ENCODE data around the gene ZMYND10. TPM values are rescaled to one million over a fixed set of nuclear protein-coding genes. Genes with fewer than 3 reads are reported as not detected.

Gene ZMYND10
- polyA plus RNA-seq, 1 donor (not counting 4 experiments of a cell fraction or from before 2014, with no cell fraction given), result 0.21 TPM

DNA sequence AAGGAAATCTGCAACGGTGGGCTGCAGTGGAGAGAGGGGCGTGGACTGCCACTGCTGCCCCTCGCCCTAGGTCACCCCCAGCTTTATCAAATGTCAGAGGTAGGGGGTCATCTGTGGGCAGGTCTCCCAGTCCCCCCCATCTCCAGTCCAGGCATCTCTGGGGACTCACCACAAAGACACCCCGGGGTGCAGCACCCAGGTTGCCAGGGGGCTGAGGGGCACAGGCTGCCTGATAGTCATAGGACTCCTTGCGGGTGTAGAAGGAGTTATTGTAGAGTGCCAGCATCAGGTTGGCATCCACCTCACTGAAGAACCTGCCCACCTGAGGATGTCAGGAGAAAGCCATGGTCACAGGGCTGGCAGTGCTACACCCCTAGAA is 20.3 kb upstream of the ZMYND10 start:
- Histone ChIP-seq H3K9me1 (ENCODE audit: control insufficient read depth, extremely low read depth, insufficient read depth, low read length) (no peaks in the 10 kb centered on the region), H3K36me3 (ENCODE audit: control insufficient read depth in 2 of 2, extremely low read depth in 1 of 2, insufficient read depth in 2 of 2, low read length in 2 of 2) (no peaks in the 10 kb centered on the region), H2AFZ (ENCODE audit: control insufficient read depth, low read length) (no peak overlapping the region), H3K9ac (ENCODE audit: control insufficient read depth, extremely low read depth, insufficient read depth, low read length) (peak overlapping the region; percentile 69), H3K27me3 (ENCODE audit: control insufficient read depth, extremely low read depth, insufficient read depth, low read length) (peaks cover 4% of the 10 kb centered on the region), H3K4me1 (ENCODE audit: control insufficient read depth, extremely low read depth, insufficient read depth, low read length) (peaks cover 12% of the 10 kb centered on the region), H3K4me2 (ENCODE audit: control insufficient read depth, extremely low read depth, insufficient read depth, low read depth, low read length) (peak overlapping the region; percentile 95), H3K79me2 (ENCODE audit: control insufficient read depth, insufficient read depth, low read length) (no peaks in the 10 kb centered on the region), H3K9me3 (ENCODE audit: control insufficient read depth, low read depth, low read length) (no peaks in the 10 kb centered on the region), H4K20me1 (ENCODE audit: control insufficient read depth, extremely low read depth, insufficient read depth, low read length) (no peaks in the 10 kb centered on the region), H3K27ac (ENCODE audit: control insufficient read depth, insufficient read depth, low read length) (no peak overlapping the region), H3K4me3 (ENCODE audit: control insufficient read depth in 2 of 3, extremely low read depth in 1 of 3, insufficient read depth in 2 of 3, low read depth in 1 of 3, low read length in 3 of 3) (peak overlapping the region; percentile 49 to 80 (median 80))
- TF ChIP-seq EZH2 (IDR thresholded peaks at IDR 0.05; ENCODE audit: low read length), result no peak
- TF ChIP-seq, protein P1, sequence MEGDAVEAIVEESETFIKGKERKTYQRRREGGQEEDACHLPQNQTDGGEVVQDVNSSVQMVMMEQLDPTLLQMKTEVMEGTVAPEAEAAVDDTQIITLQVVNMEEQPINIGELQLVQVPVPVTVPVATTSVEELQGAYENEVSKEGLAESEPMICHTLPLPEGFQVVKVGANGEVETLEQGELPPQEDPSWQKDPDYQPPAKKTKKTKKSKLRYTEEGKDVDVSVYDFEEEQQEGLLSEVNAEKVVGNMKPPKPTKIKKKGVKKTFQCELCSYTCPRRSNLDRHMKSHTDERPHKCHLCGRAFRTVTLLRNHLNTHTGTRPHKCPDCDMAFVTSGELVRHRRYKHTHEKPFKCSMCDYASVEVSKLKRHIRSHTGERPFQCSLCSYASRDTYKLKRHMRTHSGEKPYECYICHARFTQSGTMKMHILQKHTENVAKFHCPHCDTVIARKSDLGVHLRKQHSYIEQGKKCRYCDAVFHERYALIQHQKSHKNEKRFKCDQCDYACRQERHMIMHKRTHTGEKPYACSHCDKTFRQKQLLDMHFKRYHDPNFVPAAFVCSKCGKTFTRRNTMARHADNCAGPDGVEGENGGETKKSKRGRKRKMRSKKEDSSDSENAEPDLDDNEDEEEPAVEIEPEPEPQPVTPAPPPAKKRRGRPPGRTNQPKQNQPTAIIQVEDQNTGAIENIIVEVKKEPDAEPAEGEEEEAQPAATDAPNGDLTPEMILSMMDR (optimal IDR thresholded peaks at IDR 0.05 in 1 of 3, IDR thresholded peaks at IDR 0.05 in 1 of 3, conservative IDR thresholded peaks at IDR 0.05 in 1 of 3; ENCODE audit: extremely low read depth in 1 of 3, insufficient read depth in 2 of 3, low read length in 3 of 3), result no peak
- DNase-seq (ENCODE audit: low read depth, low spot score), result no peak
- FAIRE-seq, result no peak
- dilution Hi-C loops (cut with MboI; ENCODE audit: extremely low pct_ligation_motif_present, low sequenced_read_pairs), result no loop called here

DNA sequence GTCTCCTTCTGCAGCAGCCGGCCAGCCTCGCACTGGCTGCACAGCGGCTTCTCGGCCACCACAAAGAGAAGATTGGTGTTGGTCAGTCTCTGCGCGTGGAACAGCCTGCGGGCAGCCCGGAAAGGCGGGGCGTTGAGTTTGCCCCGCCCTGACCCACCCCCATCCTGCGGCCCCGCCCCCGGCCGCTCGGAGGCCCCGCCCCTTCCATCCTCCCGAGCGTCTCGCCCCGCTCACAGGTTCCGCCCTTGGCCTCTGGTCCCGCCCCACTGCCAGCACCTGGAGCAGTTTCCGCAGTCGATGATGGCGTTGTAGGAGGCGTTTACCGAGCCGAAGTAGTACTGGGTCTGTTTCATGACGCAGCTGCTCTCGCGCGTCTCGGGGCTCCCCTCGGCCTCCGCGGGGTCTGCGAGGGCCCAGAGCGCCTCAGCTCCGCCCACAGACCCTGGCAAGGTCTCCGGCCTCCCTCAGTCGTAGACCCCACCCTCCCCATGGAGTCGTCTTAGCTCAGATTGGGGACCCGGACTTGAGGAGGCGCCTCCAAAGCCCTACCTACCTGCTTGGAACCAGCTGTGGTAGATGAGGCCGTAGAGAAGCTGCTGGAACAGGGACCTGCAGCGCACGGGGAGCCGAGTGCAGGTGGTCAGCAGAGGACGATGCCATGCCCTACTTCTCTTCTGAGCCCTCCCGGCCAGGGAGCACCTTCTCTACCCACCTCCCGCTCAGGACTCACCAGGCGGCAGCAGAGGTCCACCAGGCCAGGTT is 19.7 kb upstream of the ZMYND10 start:
- H2AFZ ChIP-seq (ENCODE audit: control insufficient read depth, low read length), result peak overlapping the region; percentile 97
- no peaks in the 10 kb centered on the region for H3K79me2 ChIP-seq (ENCODE audit: control insufficient read depth, insufficient read depth, low read length)
- FAIRE-seq, result peak; percentile 87

More for the DNA sequence above, 19.7 kb upstream of the ZMYND10 start:
- Histone ChIP-seq H4K20me1 (ENCODE audit: control insufficient read depth, extremely low read depth, insufficient read depth, low read length) (no peaks in the 10 kb centered on the region), H3K4me1 (ENCODE audit: control insufficient read depth, extremely low read depth, insufficient read depth, low read length) (peaks cover 12% of the 10 kb centered on the region), H3K4me3 (ENCODE audit: control insufficient read depth in 2 of 3, extremely low read depth in 1 of 3, insufficient read depth in 2 of 3, low read depth in 1 of 3, low read length in 3 of 3) (peak overlapping the region; percentile 49 to 80 (median 80)), H3K9me1 (ENCODE audit: control insufficient read depth, extremely low read depth, insufficient read depth, low read length) (no peaks in the 10 kb centered on the region), H3K9ac (ENCODE audit: control insufficient read depth, extremely low read depth, insufficient read depth, low read length) (peak overlapping the region; percentile 69), H3K9me3 (ENCODE audit: control insufficient read depth, low read depth, low read length) (no peaks in the 10 kb centered on the region), H3K27me3 (ENCODE audit: control insufficient read depth, extremely low read depth, insufficient read depth, low read length) (peaks cover 4% of the 10 kb centered on the region), H3K36me3 (ENCODE audit: control insufficient read depth in 2 of 2, extremely low read depth in 1 of 2, insufficient read depth in 2 of 2, low read length in 2 of 2) (no peaks in the 10 kb centered on the region), H3K27ac (ENCODE audit: control insufficient read depth, insufficient read depth, low read length) (no peak overlapping the region), H3K4me2 (ENCODE audit: control insufficient read depth, extremely low read depth, insufficient read depth, low read depth, low read length) (peak overlapping the region; percentile 95)
- dilution Hi-C loops (cut with MboI; ENCODE audit: extremely low pct_ligation_motif_present, low sequenced_read_pairs), result no loop called here
- no peak for TF ChIP-seq EZH2 (IDR thresholded peaks at IDR 0.05; ENCODE audit: low read length)
- TF ChIP-seq, protein P1 (optimal IDR thresholded peaks at IDR 0.05 in 1 of 3, IDR thresholded peaks at IDR 0.05 in 1 of 3, conservative IDR thresholded peaks at IDR 0.05 in 1 of 3; ENCODE audit: extremely low read depth in 1 of 3, insufficient read depth in 2 of 3, low read length in 3 of 3), result peak in 1 of 3 experiments; percentile 28
- peak; percentile 81 for DNase-seq (ENCODE audit: low read depth, low spot score)
